ENCODE data around the gene SH3GLB2. TPM values are rescaled to one million over a fixed set of nuclear protein-coding genes. Genes with fewer than 3 reads are reported as not detected.

Gene SH3GLB2
- total and polyA plus RNA-seq, 4 donors: 51.3 to 110 (median 71.7) TPM

- TF ChIP-seq CTCF (IDR thresholded peaks at IDR 0.05; ENCODE audit: control extremely low read depth, extremely low read depth): no peak
- 92 to 94% methylated on average over 9 of the region's 9 CpGs for WGBS, 2 donors
- peaks cover 0 to 6% (median 2%) of the 10 kb centered on the region in 5 donors for H3K4me1 ChIP-seq (ENCODE audit: control insufficient read depth in 5 of 5, insufficient read depth in 5 of 5, low read length in 5 of 5)
- DNase-seq: no peak
- H3K9me3 ChIP-seq (ENCODE audit: control insufficient read depth in 4 of 4, insufficient read depth in 3 of 4, low read length in 3 of 4): no peaks in the 10 kb centered on the region
- no peak overlapping the region for H3K4me3 ChIP-seq
- H3K9ac ChIP-seq (ENCODE audit: insufficient read depth in 1 of 2, low read length in 2 of 2): no peak overlapping the region
- ATAC-seq (ENCODE audit: insufficient read depth, low FRiP score): no peak
- H3K36me3 ChIP-seq (ENCODE audit: control insufficient read depth in 4 of 4, insufficient read depth in 4 of 4, low read length in 4 of 4): peaks cover 0 to 1% (median 0%) of the 10 kb centered on the region in 4 donors
- no peak overlapping the region for H3K27ac ChIP-seq (ENCODE audit: low read depth in 1 of 2, low read length in 1 of 2)
- no peaks in the 10 kb centered on the region for H3K27me3 ChIP-seq (ENCODE audit: control insufficient read depth in 3 of 3, insufficient read depth in 3 of 3, low read length in 2 of 3)
Measured at GRCh38 chr9:129022037-129022436, 6.1 kb downstream of the SH3GLB2 start.

GRCh38 chr9:129021091-129021490 lies 7.0 kb downstream of the SH3GLB2 start:
- no peaks in the 10 kb centered on the region for H3K9me3 ChIP-seq (ENCODE audit: control insufficient read depth in 4 of 4, insufficient read depth in 3 of 4, low read length in 3 of 4)
- H3K4me1 ChIP-seq (ENCODE audit: control insufficient read depth in 5 of 5, insufficient read depth in 5 of 5, low read length in 5 of 5): peaks cover 0 to 4% (median 0%) of the 10 kb centered on the region in 5 donors
- no peak overlapping the region for H3K9ac ChIP-seq (ENCODE audit: insufficient read depth in 1 of 2, low read length in 2 of 2)
- no peak for DNase-seq
- no peak for TF ChIP-seq CTCF (IDR thresholded peaks at IDR 0.05; ENCODE audit: control extremely low read depth, extremely low read depth)
- no peak overlapping the region for H3K4me3 ChIP-seq
- no peak overlapping the region for H3K27ac ChIP-seq (ENCODE audit: low read depth in 1 of 2, low read length in 1 of 2)
- ATAC-seq (ENCODE audit: insufficient read depth, low FRiP score): no peak
- 64 to 72% methylated on average over 8 of the region's 8 CpGs for WGBS, 2 donors
- peaks cover 0 to 1% (median 0%) of the 10 kb centered on the region in 4 donors for H3K36me3 ChIP-seq (ENCODE audit: control insufficient read depth in 4 of 4, insufficient read depth in 4 of 4, low read length in 4 of 4)
- no peaks in the 10 kb centered on the region for H3K27me3 ChIP-seq (ENCODE audit: control insufficient read depth in 3 of 3, insufficient read depth in 3 of 3, low read length in 2 of 3)

- Histone ChIP-seq H3K27ac (ENCODE audit: low read depth in 1 of 2, low read length in 1 of 2) (no peak overlapping the region), H3K4me3 (no peak overlapping the region), H3K27me3 (ENCODE audit: control insufficient read depth in 3 of 3, insufficient read depth in 3 of 3, low read length in 2 of 3) (no peaks in the 10 kb centered on the region), H3K9ac (ENCODE audit: insufficient read depth in 1 of 2, low read length in 2 of 2) (no peak overlapping the region), H3K36me3 (ENCODE audit: control insufficient read depth in 4 of 4, insufficient read depth in 4 of 4, low read length in 4 of 4) (peaks cover 3 to 44% (median 5%) of the 10 kb centered on the region in 4 donors), H3K9me3 (ENCODE audit: control insufficient read depth in 4 of 4, insufficient read depth in 3 of 4, low read length in 3 of 4) (no peaks in the 10 kb centered on the region), H3K4me1 (ENCODE audit: control insufficient read depth in 5 of 5, insufficient read depth in 5 of 5, low read length in 5 of 5) (no peaks in the 10 kb centered on the region)
- no peak for TF ChIP-seq CTCF (IDR thresholded peaks at IDR 0.05; ENCODE audit: control extremely low read depth, extremely low read depth)
- ATAC-seq (ENCODE audit: insufficient read depth, low FRiP score): no peak
- 41 to 76% methylated on average over 8 of the region's 8 CpGs for WGBS, 2 donors
- DNase-seq: no peak
Measured at GRCh38 chr9:129014608-129015007, 13.5 kb downstream of the SH3GLB2 start.

- no peaks in the 10 kb centered on the region for H3K4me1 ChIP-seq (ENCODE audit: control insufficient read depth in 5 of 5, insufficient read depth in 5 of 5, low read length in 5 of 5)
- no peak for TF ChIP-seq CTCF (IDR thresholded peaks at IDR 0.05; ENCODE audit: control extremely low read depth, extremely low read depth)
- H3K27me3 ChIP-seq (ENCODE audit: control insufficient read depth in 3 of 3, insufficient read depth in 3 of 3, low read length in 2 of 3): no peaks in the 10 kb centered on the region
- no peak for ATAC-seq (ENCODE audit: insufficient read depth, low FRiP score)
- no peaks in the 10 kb centered on the region for H3K9me3 ChIP-seq (ENCODE audit: control insufficient read depth in 4 of 4, insufficient read depth in 3 of 4, low read length in 3 of 4)
- H3K9ac ChIP-seq (ENCODE audit: insufficient read depth in 1 of 2, low read length in 2 of 2): no peak overlapping the region
- no peak overlapping the region for H3K27ac ChIP-seq (ENCODE audit: low read depth in 1 of 2, low read length in 1 of 2)
- WGBS, 2 donors: 90 to 96% methylated on average over 10 to 11 of the region's 11 CpGs
- no peak overlapping the region for H3K4me3 ChIP-seq
- DNase-seq: no peak
- H3K36me3 ChIP-seq (ENCODE audit: control insufficient read depth in 4 of 4, insufficient read depth in 4 of 4, low read length in 4 of 4): peaks cover 3 to 46% (median 5%) of the 10 kb centered on the region in 4 donors
Measured at GRCh38 chr9:129014124-129014523, 14.0 kb downstream of the SH3GLB2 start.
